CD8-positive, alpha-beta memory T cell (primary cell): ENCODE data around the gene CRAT. TPM values are rescaled to one million over a fixed set of nuclear protein-coding genes. Genes with fewer than 3 reads are reported as not detected.
A peak's percentile ranks its signal among the peaks of the same experiment; 100 is the strongest.

Experiments
- CTCF ChIA-PET: fragments of 350-600 bp; sonication (Branson Sonifier 250); formaldehyde crosslinking; loops from one replicate; lab custom pipeline; 2021; ENCODE audit warnings: antibody characterized with exemption; lab: Charles Lee
- POLR2A ChIA-PET: fragments of 350-600 bp; sonication (Branson Sonifier 250); formaldehyde crosslinking; loops from one replicate; lab custom pipeline; 2021; ENCODE audit warnings: antibody characterized with exemption; lab: Charles Lee
- DNase-seq, 5 donors: peaks; one replicate each; pipeline versions ENCODE4 v3.0.0 to v3.0.0-alpha.2; 2020 to 2022; ENCODE audit warnings: mixed read lengths in 1 of 5
- H3K27ac ChIP-seq: one replicate; pipeline ENCODE4 v1.7.0; 2013; ENCODE audit warnings: low read depth, mild to moderate bottlenecking, low read length, moderate library complexity
- H3K27me3 ChIP-seq: 2 replicates; pipeline ENCODE4 v1.7.0; 2013; ENCODE audit warnings: low read length, mild to moderate bottlenecking; ENCODE audit not compliant: insufficient read depth, poor library complexity, severe bottlenecking
- H3K36me3 ChIP-seq: 2 replicates; pipeline ENCODE4 v1.7.0; 2013; ENCODE audit warnings: mild to moderate bottlenecking, low read length, moderate library complexity; ENCODE audit not compliant: insufficient read depth
- H3K4me1 ChIP-seq: 2 replicates; pipeline ENCODE4 v1.7.0; 2013; ENCODE audit warnings: mild to moderate bottlenecking, low read length, moderate library complexity; ENCODE audit not compliant: insufficient read depth
- H3K4me3 ChIP-seq: 2 replicates; pipeline ENCODE4 v1.7.0; 2013; ENCODE audit warnings: mild to moderate bottlenecking, low read length
- H3K9me3 ChIP-seq: 2 replicates; pipeline ENCODE4 v1.7.0; 2013; ENCODE audit warnings: mild to moderate bottlenecking, low read length
- H3K27ac Mint-ChIP-seq, 8 donors: one replicate each; pipeline ENCODE4 v1.8.0; 2020 to 2021; ENCODE audit warnings: mixed read lengths in 8 of 8, mild to moderate bottlenecking in 6 of 8, inconsistent platforms in 3 of 8, moderate library complexity in 3 of 8
- H3K27me3 Mint-ChIP-seq, 2 donors: one replicate each; pipeline ENCODE4 v1.8.0; 2020 to 2021; ENCODE audit warnings: mixed read lengths in 2 of 2, mild to moderate bottlenecking in 1 of 2, moderate library complexity in 1 of 2
- H3K36me3 Mint-ChIP-seq, 3 donors: one replicate each; pipeline ENCODE4 v1.8.0; 2020 to 2021; ENCODE audit warnings: mixed read lengths in 3 of 3, inconsistent platforms in 1 of 3, mild to moderate bottlenecking in 1 of 3
- H3K4me1 Mint-ChIP-seq, 3 donors: one replicate each; pipeline ENCODE4 v1.8.0; 2020 to 2021; ENCODE audit warnings: mixed read lengths in 3 of 3, inconsistent platforms in 1 of 3, mild to moderate bottlenecking in 1 of 3
- H3K4me3 Mint-ChIP-seq, 7 donors: one replicate each; pipeline ENCODE4 v1.8.0; 2020 to 2021; ENCODE audit warnings: mixed read lengths in 7 of 7, mild to moderate bottlenecking in 6 of 7, moderate library complexity in 4 of 7, inconsistent platforms in 2 of 7
- H3K9me3 Mint-ChIP-seq, 5 donors: one replicate each; pipeline ENCODE4 v1.8.0; 2020 to 2022; ENCODE audit warnings: mixed read lengths in 5 of 5, mild to moderate bottlenecking in 3 of 5, moderate library complexity in 2 of 5, inconsistent platforms in 1 of 5
- polyA plus RNA-seq: library from polyadenylated mRNA; unstranded; fragments of 300-500 nt; fragmentation: Illumina TruSeq; gene quantifications from one replicate; pipeline ENCODE4 v1.2.3, GENCODE V29; 2021
- total RNA-seq, 2 experiments: library from RNA; stranded (reverse); gene quantifications; one replicate each; pipeline ENCODE4 v1.2.3, GENCODE V29; 2021

CRAT gene
- total and polyA plus RNA-seq, 3 experiments from 2014 or later = 9.8 to 20.1 (median 10.0) TPM

DNA sequence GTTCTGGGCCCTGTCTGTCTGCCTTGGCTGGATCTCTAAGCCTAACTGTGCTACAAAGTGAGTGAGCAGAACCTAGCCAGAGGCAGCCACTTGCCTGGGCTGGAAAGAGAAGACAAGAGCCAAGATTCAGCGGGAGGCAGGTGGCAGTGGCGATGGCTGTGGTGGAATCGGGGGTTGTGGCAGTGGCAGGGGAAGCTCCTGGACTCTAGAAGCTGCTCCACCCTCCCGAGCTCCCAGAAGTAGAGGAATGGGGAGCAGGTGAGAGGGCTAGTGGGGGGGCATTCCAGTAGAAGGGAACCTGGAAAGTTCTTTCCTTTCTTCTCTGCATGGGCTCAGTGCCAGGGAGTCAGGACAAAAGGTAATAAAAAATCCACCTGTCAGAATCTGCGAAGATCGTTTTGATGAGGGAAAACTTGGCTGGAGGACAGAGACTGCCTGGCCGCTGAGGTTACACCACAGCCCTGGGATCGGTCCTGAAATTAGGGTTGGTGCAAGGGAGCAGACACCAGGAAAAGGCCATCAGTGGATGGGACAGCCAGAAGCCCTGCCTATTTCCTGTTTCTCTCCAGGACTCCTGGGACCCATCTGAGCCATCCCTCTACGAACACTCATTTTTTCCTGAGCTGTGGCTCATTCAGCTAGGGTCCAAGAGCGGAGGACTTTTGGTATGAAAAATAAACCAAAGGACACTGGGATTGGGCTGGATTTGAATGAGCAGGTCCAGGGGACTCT is 1.6 kb downstream of the CRAT start:
- H3K27ac ChIP-seq = no peak overlapping the region
- Mint-ChIP-seq H3K27me3 (no peaks in the 10 kb centered on the region), H3K9me3 (no peaks in the 10 kb centered on the region), H3K4me3 (peak overlapping the region; percentile 58 to 92 (median 78)), H3K4me1 (peaks cover 15 to 38% (median 15%) of the 10 kb centered on the region in 3 donors), H3K27ac (peak overlapping the region in 5 of 8 donors; percentile 27 to 92 (median 74)), H3K36me3 (peaks cover 0 to 13% (median 0%) of the 10 kb centered on the region in 3 donors)
- ChIA-PET CTCF (interaction anchor here (1.6 to 1.7 kb wide), 2 partner anchors 11 to 23 kb away, joined by 5 read pairs; no protein-coding TSS in a partner anchor), POLR2A (interaction anchor here (1.6 kb wide), 1 partner anchor 29 kb away, joined by 8 read pairs; the partner anchor contains the start of gene DOLPP1)
- no peaks in the 10 kb centered on the region for H3K36me3 ChIP-seq
- no peak overlapping the region for H3K4me3 ChIP-seq
- no peaks in the 10 kb centered on the region for H3K9me3 ChIP-seq
- peaks cover 15% of the 10 kb centered on the region for H3K4me1 ChIP-seq
- no peak for DNase-seq
- no peaks in the 10 kb centered on the region for H3K27me3 ChIP-seq

GRCh38 chr9:129108083-129108804 is 2.3 kb downstream of the CRAT start:
- no peak overlapping the region for H3K27ac ChIP-seq
- H3K27me3 ChIP-seq = no peaks in the 10 kb centered on the region
- no peak for DNase-seq
- peaks cover 15 to 32% (median 15%) of the 10 kb centered on the region in 3 donors for H3K4me1 Mint-ChIP-seq
- no peaks in the 10 kb centered on the region for H3K27me3 Mint-ChIP-seq
- no peaks in the 10 kb centered on the region for H3K9me3 ChIP-seq
- H3K36me3 Mint-ChIP-seq = peaks cover 0 to 13% (median 0%) of the 10 kb centered on the region in 3 donors
- peaks cover 15% of the 10 kb centered on the region for H3K4me1 ChIP-seq
- no peaks in the 10 kb centered on the region for H3K9me3 Mint-ChIP-seq
- POLR2A ChIA-PET = no interaction called here
- CTCF ChIA-PET = interaction anchor here (1.9 kb wide), 1 partner anchor 23 kb away, joined by 4 read pairs; no protein-coding TSS in a partner anchor
- no peak overlapping the region for H3K4me3 ChIP-seq
- no peaks in the 10 kb centered on the region for H3K36me3 ChIP-seq
- H3K4me3 Mint-ChIP-seq = peak overlapping the region in 5 of 7 donors; percentile 36 to 92 (median 77)
- H3K27ac Mint-ChIP-seq = peak overlapping the region in 2 of 8 donors; percentile 74 to 92

- H3K36me3 Mint-ChIP-seq = peaks cover 0 to 13% (median 0%) of the 10 kb centered on the region in 3 donors
- H3K27ac ChIP-seq = no peak overlapping the region
- no peak for DNase-seq
- CTCF ChIA-PET = interaction anchor here (1.9 kb wide), 1 partner anchor 24 kb away, joined by 4 read pairs; no protein-coding TSS in a partner anchor
- H3K4me3 Mint-ChIP-seq = peak overlapping the region in 2 of 7 donors; percentile 40 to 51
- H3K9me3 Mint-ChIP-seq = no peaks in the 10 kb centered on the region
- no peaks in the 10 kb centered on the region for H3K9me3 ChIP-seq
- no peaks in the 10 kb centered on the region for H3K27me3 Mint-ChIP-seq
- H3K27me3 ChIP-seq = no peaks in the 10 kb centered on the region
- H3K4me3 ChIP-seq = no peak overlapping the region
- no peaks in the 10 kb centered on the region for H3K36me3 ChIP-seq
- H3K4me1 Mint-ChIP-seq = peaks cover 15 to 28% (median 15%) of the 10 kb centered on the region in 3 donors
- peaks cover 15% of the 10 kb centered on the region for H3K4me1 ChIP-seq
- H3K27ac Mint-ChIP-seq = peak overlapping the region in 2 of 8 donors; percentile 21 to 56
- POLR2A ChIA-PET = no interaction called here
These were observed 2.9 kb downstream of the CRAT start for GRCh38 chr9:129107651-129108050.

DNA sequence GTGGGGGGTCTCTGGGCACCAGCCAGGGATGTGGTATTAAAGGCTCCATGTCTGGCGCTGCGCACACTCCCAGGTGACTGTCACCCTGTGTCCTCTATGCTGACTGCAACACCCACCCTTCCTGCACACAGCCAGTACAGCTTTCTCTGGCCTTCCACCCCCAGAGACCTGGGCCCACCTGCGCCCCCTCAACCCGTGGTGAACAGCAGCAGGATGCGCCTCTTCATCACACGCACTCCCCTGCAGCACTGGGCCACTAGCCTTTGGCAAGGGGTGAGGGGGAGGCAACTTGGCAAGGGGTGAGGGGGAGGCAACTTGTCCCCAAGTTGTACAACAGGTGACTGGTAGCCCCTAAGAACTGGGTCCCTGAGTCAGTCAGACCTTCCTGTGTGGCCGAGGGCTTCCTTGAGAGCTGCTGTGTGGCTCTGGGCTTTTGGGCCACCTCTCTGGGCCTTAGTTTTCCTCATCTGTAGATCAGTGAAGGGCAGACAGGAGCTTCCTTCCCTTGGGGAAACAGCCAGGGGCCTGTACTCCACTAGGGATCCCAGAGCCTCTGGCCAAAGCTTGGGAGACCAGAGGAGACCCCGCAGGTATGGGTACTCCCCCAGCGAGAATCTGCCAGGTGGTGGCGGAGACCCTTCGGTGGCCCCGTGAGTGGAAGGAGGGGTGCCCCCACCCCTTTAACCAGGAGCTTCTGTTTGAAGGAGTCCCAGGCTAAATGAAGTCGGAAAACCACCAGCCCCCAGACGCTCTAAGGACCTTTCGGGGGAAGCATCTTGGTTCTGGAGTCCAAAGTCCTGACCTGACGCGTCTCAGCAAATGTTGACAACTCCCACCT is 4.5 kb downstream of the CRAT start:
- peak overlapping the region in 2 of 7 donors; percentile 16 to 66 for H3K4me3 Mint-ChIP-seq
- Histone ChIP-seq H3K4me1 (peaks cover 8% of the 10 kb centered on the region), H3K27me3 (no peaks in the 10 kb centered on the region), H3K36me3 (no peaks in the 10 kb centered on the region), H3K9me3 (no peaks in the 10 kb centered on the region), H3K27ac (no peak overlapping the region), H3K4me3 (no peak overlapping the region)
- H3K27ac Mint-ChIP-seq = peak overlapping the region in 1 of 8 donors; percentile 97
- POLR2A ChIA-PET = no interaction called here
- H3K27me3 Mint-ChIP-seq = no peaks in the 10 kb centered on the region
- peaks cover 8 to 20% (median 10%) of the 10 kb centered on the region in 3 donors for H3K4me1 Mint-ChIP-seq
- H3K36me3 Mint-ChIP-seq = peaks cover 0 to 6% (median 0%) of the 10 kb centered on the region in 3 donors
- H3K9me3 Mint-ChIP-seq = no peaks in the 10 kb centered on the region
- CTCF ChIA-PET = no interaction called here
- no peak for DNase-seq

DNA sequence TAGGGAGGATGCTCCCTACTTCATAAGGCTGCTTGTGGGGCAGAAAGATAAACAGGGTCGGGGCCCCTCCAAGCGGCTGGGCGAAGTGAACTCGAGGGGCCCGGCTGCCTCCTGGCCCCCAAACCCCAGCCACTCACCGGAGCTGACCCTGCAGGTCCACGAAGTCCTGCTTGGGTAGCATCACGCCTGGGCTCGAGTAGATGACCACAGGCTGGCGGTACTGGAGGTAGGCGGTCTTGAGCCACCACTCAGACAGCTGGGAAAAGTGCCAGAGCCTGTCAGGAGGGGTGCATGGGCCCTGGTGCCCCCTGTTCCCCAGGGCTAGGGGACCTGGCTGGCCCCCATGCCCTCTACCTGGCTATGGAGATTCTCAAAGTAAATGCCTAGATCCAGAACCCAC is 6.5 kb downstream of the CRAT start:
- no peak overlapping the region for H3K4me3 Mint-ChIP-seq
- POLR2A ChIA-PET = no interaction called here
- H3K27ac ChIP-seq = no peak overlapping the region

GRCh38 chr9:129103595-129103965 is 7.0 kb downstream of the CRAT start:
- Mint-ChIP-seq H3K27ac (no peak overlapping the region), H3K27me3 (no peaks in the 10 kb centered on the region), H3K4me1 (peaks cover 0 to 2% (median 0%) of the 10 kb centered on the region in 3 donors), H3K36me3 (peaks cover 0 to 2% (median 0%) of the 10 kb centered on the region in 3 donors), H3K4me3 (no peak overlapping the region), H3K9me3 (no peaks in the 10 kb centered on the region)
- no peak for DNase-seq
- H3K36me3 ChIP-seq = no peaks in the 10 kb centered on the region
- no peaks in the 10 kb centered on the region for H3K27me3 ChIP-seq
- no peaks in the 10 kb centered on the region for H3K4me1 ChIP-seq
- ChIA-PET CTCF (no interaction called here), POLR2A (no interaction called here)
- H3K9me3 ChIP-seq = no peaks in the 10 kb centered on the region
- no peak overlapping the region for H3K4me3 ChIP-seq
- H3K27ac ChIP-seq = no peak overlapping the region

More for the DNA sequence above, 6.5 kb downstream of the CRAT start:
- no peaks in the 10 kb centered on the region for H3K9me3 Mint-ChIP-seq
- Histone ChIP-seq H3K9me3 (no peaks in the 10 kb centered on the region), H3K36me3 (no peaks in the 10 kb centered on the region), H3K4me1 (no peaks in the 10 kb centered on the region), H3K4me3 (no peak overlapping the region), H3K27me3 (no peaks in the 10 kb centered on the region)
- CTCF ChIA-PET = no interaction called here
- H3K36me3 Mint-ChIP-seq = peaks cover 0 to 2% (median 0%) of the 10 kb centered on the region in 3 donors
- no peaks in the 10 kb centered on the region for H3K27me3 Mint-ChIP-seq
- H3K27ac Mint-ChIP-seq = no peak overlapping the region
- peaks cover 0 to 6% (median 4%) of the 10 kb centered on the region in 3 donors for H3K4me1 Mint-ChIP-seq
- DNase-seq = no peak

DNA sequence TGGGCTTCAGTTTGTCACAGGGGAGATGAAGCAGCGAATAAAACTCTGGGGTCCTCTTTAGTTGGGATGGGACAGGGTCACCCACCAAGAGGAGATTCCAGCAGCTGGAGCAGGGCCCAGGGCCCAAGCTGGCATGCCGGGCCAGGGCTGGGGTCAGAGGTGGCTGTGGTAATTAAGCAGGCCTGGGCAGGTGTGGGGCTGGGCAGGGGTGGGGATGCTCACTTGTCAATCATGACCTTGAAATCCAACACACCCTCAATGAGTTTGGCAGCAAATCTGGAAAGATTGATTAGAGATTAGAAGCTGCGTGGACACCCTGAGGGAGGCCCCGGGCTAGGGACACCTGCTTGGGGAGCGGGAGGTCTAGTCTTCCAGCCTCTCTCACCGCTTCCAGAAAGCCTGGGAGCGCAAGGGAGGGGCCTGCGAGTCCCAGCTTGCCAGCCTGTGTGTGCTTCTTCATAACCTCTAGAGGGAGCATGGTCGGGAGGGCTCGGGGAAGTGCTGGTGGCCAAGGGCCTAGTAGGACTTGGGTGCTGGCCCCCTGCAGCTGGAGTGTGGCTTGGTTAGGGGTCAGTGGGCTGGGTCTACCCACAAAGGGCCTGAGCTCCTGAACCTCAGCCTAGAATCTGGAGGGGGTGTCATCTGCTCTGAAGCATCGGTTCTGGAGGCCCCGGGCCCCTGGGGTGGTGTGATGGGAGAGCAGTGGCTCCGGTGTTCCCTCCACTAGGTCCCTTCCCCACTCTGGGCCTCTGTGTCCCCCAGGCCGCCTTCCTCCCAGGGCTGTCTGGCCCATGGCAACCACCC is 7.6 kb downstream of the CRAT start:
- ChIA-PET POLR2A (no interaction called here), CTCF (interaction anchor here (1.0 kb wide), 1 partner anchor 22 kb away, joined by 3 read pairs; the partner anchor contains the start of gene DOLPP1)
- no peaks in the 10 kb centered on the region for H3K4me1 Mint-ChIP-seq
- Histone ChIP-seq H3K36me3 (no peaks in the 10 kb centered on the region), H3K9me3 (no peaks in the 10 kb centered on the region), H3K27ac (no peak overlapping the region), H3K27me3 (no peaks in the 10 kb centered on the region), H3K4me3 (no peak overlapping the region), H3K4me1 (no peaks in the 10 kb centered on the region)
- no peak overlapping the region for H3K4me3 Mint-ChIP-seq
- no peaks in the 10 kb centered on the region for H3K9me3 Mint-ChIP-seq
- H3K27ac Mint-ChIP-seq = peak overlapping the region in 1 of 8 donors; percentile 36
- DNase-seq = no peak
- no peaks in the 10 kb centered on the region for H3K27me3 Mint-ChIP-seq
- peaks cover 0 to 2% (median 0%) of the 10 kb centered on the region in 3 donors for H3K36me3 Mint-ChIP-seq
